Activated CD4-positive, CD25-positive, alpha-beta regulatory T cell (primary cell): Measurements from ENCODE around the gene CREBRF.
A peak's percentile ranks its signal among the peaks of the same experiment; 100 is the strongest.
"Not testable (repeated sequence)": the region's sequence is repeated elsewhere in the genome, so short reads cannot be mapped to it uniquely, and the experiment has no call there.

Source experiments
- DNase-seq, 4 experiments: peaks; one replicate each; lab custom pipeline; 2025; lab: John Stamatoyannopoulos, UW

Gene CREBRF, protein sequence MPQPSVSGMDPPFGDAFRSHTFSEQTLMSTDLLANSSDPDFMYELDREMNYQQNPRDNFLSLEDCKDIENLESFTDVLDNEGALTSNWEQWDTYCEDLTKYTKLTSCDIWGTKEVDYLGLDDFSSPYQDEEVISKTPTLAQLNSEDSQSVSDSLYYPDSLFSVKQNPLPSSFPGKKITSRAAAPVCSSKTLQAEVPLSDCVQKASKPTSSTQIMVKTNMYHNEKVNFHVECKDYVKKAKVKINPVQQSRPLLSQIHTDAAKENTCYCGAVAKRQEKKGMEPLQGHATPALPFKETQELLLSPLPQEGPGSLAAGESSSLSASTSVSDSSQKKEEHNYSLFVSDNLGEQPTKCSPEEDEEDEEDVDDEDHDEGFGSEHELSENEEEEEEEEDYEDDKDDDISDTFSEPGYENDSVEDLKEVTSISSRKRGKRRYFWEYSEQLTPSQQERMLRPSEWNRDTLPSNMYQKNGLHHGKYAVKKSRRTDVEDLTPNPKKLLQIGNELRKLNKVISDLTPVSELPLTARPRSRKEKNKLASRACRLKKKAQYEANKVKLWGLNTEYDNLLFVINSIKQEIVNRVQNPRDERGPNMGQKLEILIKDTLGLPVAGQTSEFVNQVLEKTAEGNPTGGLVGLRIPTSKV

DNA sequence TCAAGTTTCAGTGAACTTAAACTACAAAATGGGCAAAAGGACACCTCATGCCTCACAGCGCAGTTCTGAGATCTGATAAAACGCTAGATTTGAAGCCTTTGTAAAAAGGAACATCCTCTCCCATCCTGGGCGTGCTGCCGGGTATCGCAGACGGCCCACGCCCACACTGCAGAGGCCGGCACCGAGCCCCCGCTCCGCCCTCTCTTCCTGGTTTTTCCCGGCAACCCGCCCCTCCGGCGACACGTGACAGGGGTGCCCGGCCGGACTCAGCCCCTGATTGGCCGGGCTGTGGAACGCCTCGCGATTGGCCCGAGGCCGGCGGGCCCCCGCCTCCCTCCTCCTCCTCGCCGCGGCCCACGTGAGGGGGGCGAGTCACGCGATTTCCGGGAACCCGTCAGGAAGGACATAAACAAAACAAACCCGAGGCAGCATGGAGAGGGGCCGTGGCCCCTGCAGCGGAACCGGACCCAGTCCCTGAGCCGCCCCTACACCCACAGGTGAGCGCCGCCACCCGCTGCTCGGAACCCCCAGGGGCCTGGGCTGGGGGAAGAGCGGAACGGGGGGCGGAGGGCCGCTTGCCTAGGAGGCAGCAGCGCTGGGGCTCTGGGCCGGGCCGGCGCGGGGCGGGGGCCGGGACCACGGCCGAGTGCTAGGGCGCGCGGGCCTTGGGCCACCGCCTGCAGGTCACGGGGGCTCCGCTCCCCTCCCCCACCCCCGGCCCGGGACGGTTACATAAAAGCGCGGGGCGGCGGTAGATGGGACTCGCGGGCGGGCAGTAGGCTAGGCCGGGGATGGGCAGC, at the start of gene CREBRF:
Gene CREBRF, plus strand, starts transcription at position 370 of the 800 bp plus-strand sequence. CDS start 24,424 bp downstream, outside the sequence.
- DNase-seq: peak; percentile 96 to 99 (median 98)

DNA sequence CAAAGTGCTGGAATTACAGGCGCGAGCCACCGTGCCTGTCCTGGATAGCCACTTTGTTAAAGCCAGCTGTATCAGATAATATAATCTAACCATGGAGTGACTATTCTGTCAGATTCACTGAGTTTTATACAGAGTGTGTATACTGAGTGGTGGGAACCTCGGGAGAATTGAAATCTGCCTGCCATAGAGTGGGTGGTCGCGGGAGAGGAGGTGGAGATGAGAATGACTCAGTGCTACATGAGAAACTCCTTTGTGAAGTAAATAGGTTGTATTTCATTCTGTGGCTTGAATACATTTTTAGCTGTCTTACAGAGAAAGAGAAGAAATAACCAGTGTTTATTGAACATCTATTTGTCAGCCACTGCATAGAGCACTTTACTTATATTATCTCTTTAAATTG, 46.1 kb upstream of the CREBRF start:
- no peak for DNase-seq

DNA sequence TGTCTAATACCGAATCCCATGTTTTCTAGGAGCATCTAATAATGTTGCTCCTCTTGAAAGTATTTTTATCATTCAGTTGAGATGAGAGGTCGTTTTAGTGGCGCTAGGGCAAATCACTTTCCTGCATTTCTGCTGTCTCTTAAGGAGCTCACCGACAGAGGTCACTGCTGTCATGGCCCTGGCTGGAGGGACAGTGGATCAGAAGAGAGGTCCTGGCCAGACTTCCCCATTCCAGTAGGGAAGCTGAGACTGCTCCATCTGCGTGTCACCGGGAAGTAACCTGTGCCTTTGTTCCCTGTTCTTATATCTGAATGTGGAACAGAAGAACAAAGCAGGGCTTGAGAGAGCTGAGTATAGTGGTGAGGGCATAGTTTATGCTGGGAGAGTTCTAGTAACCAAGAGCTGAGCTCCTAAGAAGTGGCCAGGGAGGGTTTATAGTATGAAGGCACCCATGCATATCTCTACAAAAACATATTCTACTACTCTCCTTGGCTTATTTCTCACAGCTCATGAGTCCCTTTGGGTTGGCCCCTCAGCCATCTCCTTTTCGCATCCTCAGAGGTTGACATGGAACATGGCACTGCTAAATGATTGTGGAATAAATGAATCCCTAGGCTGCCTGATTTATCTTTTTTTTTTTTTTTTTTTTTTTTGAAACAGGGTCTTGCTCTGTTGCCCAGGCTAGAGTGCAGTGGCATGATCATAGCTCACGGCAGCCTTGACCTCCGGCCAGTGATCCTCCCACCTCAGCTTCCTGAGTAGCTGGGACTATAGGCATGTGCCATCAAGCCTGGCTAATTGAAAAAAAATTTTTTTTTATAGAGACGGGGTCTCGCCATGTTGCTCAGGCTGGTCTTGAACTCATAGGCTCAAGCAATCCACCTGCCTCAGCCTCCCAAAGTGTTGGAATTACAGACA, 45.3 kb upstream of the CREBRF start:
- DNase-seq: no peak

DNA sequence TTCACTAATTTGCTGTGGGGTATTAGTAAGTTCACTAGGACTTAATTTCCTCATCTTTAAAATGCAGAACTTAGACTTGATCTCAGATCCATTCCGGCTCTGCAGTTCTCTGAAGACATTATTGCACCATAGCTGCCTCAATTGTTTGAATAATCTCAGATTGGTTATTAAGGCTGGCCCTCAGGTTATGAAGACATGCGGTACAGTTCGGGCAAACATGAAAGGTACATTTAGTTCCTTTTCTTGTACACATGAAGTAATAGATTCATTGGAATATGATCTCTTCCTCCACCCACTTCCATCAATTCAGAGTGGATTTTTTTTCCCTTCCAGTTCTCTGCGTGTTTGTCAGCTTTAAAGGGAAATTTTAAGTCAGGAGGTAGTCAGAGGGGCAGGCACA, 44.6 kb upstream of the CREBRF start:
- no peak for DNase-seq

DNA sequence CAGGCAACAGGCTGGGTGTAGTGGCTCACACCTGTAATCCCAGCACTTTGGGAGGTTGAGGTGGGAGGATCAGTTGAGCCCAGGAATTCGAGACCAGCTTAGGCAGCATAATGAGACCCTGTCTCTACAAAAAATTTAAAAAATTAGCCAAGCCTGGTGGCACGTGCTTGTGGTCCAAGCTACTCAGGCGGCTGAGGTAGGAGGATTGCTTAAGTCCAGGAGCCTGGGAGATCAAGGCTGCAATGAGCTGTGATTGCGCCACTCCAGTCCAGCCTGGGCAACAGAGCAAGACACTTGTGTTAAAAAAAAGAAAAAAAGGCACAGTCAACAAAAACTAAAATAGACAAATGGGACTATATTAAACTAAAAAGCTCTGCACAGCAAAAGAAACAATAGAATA, 43.3 kb upstream of the CREBRF start:
- DNase-seq: no peak

DNA sequence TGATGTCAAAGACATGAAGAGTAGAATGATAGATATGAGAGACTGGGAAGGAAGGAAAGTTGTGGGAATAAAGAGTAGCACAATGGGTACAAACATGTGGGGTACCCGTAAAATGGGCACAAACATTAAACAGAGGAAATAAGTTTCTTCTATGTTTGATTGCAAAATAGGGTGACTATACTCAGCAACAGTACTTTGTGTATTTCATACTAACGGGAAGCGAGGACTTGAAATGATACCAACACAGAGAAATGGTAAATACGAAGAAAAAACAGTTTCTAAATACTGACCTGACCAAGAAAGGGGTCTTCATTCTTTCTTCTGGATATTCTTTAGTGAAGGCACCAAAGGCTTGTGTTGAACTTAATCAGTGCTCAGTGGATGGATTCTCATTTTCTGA, 41.5 kb upstream of the CREBRF start:
- DNase-seq: no peak

DNA sequence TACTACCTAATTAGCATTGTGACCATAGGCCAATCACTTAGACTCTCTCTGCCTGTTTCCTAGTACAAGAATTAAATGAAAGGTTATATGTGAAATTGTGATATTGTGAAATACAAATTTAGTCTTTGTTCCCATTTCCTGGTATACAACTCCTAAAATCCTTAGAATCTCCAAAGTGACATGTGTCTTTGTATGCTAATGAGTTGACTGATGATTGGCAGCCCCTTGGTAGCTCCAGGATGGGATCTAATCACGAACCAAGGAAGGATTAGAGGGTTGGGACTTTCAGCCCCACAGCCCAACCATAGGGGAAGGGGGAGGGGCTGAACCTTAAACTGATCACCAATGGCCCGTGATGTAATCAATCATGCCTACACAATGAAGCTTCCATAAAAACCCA, 41.0 kb upstream of the CREBRF start:
- no peak for DNase-seq

DNA sequence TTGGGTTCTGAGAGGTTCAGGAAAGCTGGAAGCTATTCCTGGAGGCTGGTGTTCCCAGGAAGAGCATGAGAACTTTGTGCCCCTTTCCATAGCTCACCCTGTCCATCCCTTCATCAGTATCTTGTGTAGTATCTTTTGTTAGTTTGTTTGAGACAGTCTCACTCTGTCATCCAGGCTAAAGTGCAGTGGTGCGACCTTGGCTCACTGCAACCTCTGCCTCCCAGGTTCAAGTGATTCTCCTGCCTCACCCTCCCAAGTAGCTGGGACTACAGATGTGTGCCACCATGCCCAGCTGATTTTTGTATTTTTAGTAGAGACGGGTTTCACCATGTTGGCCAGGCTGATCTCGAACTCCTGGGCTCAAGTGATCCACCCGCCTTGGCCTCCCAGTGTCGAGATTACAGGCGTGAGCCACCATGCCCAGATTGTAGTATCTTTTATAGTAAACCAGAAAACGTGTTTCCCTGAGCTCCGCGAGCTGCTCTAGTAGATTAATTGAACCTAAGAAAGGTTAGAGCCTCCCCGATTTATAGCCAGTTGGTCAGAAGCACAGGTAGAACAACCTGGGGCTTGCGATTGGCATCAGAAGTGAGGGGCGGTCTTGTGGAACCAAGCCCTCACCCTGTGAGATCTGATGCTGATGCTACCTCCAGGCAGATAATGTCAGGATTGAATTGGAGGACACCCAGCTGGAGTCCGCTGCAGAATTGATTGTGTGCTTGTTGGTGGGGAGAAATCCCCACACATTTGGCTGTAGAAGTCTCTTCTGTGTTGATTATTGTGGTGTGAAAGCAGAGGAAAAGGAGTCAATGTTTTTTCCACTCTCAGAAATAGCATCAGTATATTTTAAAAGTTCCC, 40.3 kb upstream of the CREBRF start:
- no peak for DNase-seq

DNA sequence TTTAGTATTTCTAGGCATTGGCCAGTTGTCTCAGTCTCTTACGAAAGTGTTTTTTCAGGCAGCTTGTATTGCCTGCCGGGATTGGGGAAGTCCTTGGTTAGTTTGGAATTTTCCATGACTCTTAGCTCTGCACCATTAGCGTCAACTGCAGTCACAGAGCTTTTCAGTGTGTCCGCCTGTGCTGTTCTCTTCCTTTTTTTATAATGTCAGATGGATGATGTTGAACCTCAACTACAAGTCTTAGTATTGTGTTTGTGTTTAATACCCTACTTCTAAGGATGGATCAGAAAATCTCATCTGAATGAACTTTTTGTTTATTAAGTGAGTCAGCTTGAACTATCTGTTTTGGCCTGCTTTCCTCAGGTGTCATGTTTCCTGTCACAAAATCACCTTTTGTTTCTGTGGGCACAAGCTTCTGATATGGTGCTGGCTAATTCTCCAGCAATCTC, 39.5 kb upstream of the CREBRF start:
- no peak for DNase-seq

DNA sequence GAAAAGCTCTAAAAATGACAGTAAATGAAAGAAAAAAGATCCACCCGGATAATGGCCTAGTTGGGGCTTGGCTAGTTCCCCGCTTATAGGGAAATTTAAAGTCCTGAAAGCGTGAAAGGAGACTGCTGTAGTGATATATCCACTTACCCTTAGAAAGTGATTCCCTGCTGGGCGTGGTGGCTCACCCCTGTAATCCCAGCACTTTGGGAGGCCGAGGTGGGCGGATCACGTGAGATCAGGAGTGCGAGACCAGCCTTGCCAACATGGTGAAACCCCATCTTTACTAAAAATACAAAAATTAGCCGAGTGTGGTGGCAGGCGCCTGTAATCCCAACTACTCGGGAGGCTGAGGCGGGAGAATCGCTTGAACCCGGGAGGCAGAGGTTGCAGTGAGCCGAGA, 39.1 kb upstream of the CREBRF start:
- not testable (repeated sequence) for DNase-seq

DNA sequence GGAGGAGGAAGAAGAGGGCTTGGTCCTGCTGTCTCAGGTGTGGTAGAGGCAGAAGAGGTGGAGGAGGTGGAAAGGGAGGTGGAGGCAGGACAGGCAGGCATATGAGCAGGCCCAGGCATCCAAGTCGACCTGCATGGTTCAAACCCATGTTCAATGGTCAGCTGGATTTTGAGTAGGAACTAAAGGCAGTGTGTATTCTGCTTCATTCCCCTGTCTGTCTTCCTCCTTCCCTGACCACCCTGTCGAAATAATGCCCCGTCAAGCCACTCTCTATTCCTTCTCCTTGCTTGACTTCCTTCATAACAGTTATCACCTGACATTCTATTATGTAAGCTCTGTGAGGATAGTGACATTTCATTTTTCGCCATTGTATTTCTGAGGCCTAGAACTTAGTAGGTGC, 37.8 kb upstream of the CREBRF start:
- no peak for DNase-seq

DNA sequence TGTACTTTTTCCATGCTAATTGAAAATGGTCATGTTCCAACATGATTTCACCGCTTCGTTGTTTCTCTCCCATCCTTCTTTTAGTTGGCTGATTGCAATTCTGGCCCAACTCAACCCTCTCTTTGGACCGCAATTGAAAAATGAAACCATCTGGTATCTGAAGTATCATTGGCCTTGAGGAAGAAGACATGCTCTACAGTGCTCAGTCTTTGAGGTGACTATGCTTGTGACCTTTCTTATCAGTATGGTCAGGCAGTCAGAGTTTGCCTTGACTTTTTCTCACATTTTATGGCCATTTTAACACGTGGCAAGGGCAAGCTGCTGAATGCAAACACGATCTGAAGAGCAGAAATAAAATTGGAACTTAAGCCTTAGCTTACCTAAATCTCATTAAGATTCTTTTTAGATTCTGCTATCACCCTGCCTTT, 36.0 kb upstream of the CREBRF start:
- no peak for DNase-seq

DNA sequence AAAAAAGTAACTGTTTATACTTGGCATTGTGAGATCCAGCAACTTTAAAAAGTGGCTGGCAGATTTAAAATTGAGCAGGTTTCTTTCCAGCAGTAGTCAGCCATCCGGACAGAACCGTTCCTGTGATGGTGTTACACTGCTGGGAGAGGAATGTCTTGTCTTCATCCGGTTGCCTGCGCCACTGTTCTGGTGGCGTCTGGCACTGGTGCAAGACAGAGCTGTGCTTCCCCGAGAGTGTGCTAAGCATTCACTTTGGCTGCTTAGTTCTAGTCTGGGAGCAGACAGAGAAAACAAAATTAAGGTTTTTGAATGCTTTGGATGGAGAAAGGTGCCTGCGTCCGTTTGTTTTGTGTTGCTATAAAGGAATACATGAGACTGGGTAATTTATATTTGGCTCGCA, 35.5 kb upstream of the CREBRF start:
- DNase-seq: no peak

DNA sequence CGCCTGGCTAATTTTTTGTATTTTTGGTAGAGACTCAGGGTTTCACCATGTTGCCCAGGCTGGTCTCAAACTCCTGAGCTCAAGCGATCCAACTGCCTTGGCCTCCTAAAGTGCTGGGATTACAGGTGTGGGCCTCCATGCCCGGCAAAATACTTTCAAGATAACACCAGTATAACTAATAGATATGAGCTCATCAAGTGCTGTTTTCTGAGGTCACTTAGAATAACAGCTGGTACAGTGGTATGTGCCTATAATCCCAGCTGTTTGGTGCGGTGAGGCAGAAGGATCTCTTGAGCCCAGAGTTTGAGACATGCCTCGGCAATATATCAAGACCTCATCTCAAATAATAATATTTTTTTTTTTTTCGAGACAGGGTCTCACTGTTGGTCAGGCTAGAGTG, 30.5 kb upstream of the CREBRF start:
- no peak for DNase-seq

DNA sequence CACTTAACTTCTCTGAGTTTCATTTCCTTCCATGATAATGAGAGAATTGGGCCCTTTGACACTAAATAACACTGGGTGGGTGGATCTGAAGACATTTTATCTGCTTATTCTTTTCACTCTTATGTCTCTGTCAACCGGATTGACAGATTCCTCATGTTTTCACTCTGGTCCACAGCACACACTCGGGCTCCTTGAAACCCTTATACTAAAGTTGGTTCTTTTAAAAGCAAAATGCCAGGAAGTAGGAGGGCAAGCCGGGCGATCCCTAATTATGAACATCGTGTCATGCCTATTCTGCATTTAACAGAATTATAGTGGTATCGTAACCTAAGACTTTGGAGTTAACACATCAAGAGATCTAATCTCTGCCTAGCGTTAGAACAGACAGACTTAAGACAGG, 28.2 kb upstream of the CREBRF start:
- no peak for DNase-seq

DNA sequence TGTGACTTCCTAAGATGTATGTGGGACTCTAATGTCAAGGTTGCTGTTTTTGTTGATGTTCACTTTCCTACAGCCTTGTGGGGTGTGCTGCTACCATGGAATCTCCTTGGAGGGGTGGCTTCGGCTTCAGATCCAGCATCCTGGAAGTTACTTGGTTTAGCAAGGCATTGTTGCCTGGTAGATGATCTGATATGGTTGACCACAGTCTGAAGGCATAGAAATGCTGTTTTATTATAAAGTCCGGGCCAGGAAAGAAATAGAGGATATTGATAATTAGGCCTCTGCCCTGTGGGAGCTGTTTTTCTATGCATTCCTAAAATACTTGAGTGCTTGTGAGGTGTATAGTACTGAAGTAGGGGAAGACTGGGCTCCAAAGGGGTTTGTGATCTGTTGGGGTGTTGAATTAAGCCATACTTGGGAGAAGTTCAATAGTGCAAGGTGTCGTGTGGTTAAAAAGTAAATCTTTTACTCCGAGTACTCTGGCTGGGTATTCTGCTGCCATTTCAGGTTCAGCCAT, 27.3 kb upstream of the CREBRF start:
- no peak for DNase-seq

DNA sequence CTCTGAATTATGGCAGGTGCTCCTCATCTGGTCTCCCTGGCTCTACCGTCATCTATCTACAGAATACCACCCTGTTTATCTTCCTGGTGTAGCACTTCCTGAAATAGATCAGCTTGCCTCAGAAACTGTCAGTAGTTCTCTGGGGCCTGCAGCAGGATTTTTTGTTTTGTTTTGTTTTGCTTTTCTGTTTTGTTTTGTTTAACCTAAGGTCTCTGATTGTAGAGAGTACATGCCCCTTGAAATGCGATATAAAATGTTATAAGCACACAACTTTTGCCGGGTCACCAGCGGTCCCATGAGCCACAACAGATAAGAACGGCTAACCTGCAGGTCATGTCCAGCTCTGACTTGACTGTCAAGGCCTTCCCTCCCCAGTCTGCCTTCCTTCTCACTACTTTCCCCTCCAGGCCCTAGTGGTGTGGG, 26.6 kb upstream of the CREBRF start:
- no peak for DNase-seq

DNA sequence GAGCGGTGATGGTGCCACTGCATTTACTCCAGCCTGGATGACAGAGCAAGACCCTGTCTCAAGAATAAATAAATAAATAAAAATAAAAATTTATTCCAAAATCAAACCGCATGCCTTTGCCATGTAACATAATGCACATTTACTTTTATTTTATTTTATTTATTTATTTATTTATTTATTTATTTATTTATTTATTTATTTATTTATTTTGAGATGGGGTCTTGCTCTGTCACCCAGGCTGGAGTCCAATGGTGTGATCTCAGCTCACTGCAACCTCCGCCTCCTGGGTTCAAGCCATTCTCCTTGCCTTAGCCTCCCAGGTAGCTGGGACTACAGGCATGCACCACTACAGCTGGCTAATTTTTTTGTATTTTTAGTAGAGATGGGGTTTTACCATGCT, 24.1 kb upstream of the CREBRF start:
- DNase-seq: not testable (repeated sequence)

DNA sequence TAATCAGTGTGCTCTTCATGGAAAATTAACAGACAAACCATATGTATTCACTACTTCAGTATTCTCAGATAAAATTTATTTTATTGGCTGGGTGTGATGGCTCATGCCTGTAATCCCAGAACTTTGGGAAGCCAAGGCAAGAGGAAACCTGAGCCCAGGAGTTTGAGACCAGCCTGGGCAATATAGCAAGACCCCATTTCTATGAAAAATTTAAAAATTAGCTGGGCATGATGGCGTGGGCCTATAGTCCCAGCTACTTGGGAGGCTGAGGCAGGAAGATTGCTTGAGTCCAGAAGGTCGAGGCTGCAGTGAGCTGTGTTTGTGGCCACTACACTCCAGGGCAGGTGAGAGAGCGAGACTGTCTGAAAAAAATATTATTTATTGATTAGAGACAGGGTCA, 23.4 kb upstream of the CREBRF start:
- no peak for DNase-seq

DNA sequence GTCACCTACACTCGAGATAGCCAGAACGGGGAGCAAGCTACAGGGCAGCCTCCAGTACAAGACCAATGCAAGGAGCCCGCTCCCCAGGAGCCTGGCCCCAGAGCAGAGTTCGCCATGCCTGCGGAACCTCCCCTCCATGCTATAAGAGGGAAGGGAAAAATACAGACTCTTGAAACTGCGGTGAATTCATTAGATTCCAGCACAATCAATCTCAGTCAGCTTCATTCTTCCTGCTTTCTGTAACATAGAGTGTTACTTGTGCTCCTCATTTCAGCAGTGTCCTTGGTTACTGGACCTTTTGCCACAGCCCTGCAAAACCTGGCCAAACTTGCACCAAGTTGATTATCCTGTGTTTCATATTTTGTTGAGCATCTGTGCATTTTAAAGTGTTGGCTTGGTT, 22.2 kb upstream of the CREBRF start:
- no peak for DNase-seq
